Stomach smooth muscle (tissue), 2 donors: ENCODE data around the gene EEA1.

ENCODE experiments used
- H3K27ac ChIP-seq: one replicate; pipeline ENCODE4 v1.7.0; 2013; ENCODE audit warnings: mild to moderate bottlenecking, low read length, inconsistent platforms
- H3K27me3 ChIP-seq, 2 donors: one replicate each; pipeline ENCODE4 v1.7.0; 2013; ENCODE audit warnings: low read length in 2 of 2; ENCODE audit not compliant: insufficient read depth in 2 of 2, control insufficient read depth in 1 of 2
- H3K36me3 ChIP-seq, 2 donors: one replicate each; pipeline ENCODE4 v1.7.0; 2013; ENCODE audit warnings: low read length in 2 of 2; ENCODE audit not compliant: control insufficient read depth in 2 of 2, insufficient read depth in 2 of 2
- H3K4me1 ChIP-seq: one replicate; pipeline ENCODE4 v1.7.0; 2013; ENCODE audit warnings: low read length; ENCODE audit not compliant: control insufficient read depth, insufficient read depth
- H3K4me3 ChIP-seq, 2 donors: one replicate each; pipeline ENCODE4 v1.7.0; 2013; ENCODE audit warnings: low read length in 2 of 2
- H3K9ac ChIP-seq, 2 donors: one replicate each; pipeline ENCODE4 v1.7.0; 2013; ENCODE audit warnings: low read length in 2 of 2, mild to moderate bottlenecking in 1 of 2
- H3K9me3 ChIP-seq, 2 donors: one replicate each; pipeline ENCODE4 v1.7.0; 2013; ENCODE audit warnings: low read length in 2 of 2; ENCODE audit not compliant: control insufficient read depth in 2 of 2
- donor health status: healthy.
- donor health status: Pancreatic carcinoma.

EEA1 gene

DNA sequence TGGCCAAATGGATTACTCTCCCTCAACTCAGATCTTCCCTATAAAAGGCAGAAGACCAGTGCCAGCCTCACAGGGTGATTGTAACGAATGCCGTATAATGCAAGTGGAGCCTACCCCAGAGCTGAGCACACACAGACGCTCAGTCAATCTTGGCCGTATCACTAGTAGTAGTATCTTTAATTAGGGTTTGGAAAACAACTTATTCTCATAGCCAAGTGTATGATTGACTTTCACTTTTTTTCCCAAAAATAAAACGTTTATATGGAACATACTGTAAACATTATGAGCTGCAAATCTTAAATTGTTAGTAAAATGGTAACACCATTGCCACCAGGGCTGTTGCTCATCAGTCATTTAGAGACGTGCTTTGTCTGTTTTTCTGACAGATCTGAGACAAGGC is 195.9 kb downstream of the EEA1 start:
- Histone ChIP-seq H3K9ac (no peak overlapping the region), H3K4me1 (peaks cover 6% of the 10 kb centered on the region), H3K36me3 (no peaks in the 10 kb centered on the region), H3K4me3 (no peak overlapping the region), H3K27me3 (no peaks in the 10 kb centered on the region), H3K27ac (no peak overlapping the region), H3K9me3 (no peaks in the 10 kb centered on the region)

DNA sequence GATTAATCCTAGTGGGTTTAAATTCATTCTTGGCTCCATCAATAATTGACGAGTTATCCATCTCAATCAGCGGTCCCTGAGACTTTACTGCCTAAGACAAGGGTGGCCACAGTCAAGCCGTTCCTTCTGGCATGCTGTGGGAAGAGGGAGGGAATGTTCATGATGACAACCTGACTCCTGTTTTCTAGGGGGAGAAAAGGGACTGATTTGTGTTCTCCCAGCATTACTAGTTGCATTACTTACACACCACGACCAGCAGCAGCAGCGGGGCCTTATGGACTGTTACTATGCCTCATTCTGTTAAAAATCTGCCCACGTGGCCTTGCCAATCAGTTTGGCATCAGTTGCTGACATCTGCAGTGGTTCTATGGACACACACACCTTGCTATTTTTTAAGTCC is 196.4 kb downstream of the EEA1 start:
- peaks cover 6% of the 10 kb centered on the region for H3K4me1 ChIP-seq
- H3K9ac ChIP-seq = no peak overlapping the region
- no peaks in the 10 kb centered on the region for H3K36me3 ChIP-seq
- H3K27ac ChIP-seq = no peak overlapping the region
- no peaks in the 10 kb centered on the region for H3K27me3 ChIP-seq
- H3K9me3 ChIP-seq = no peaks in the 10 kb centered on the region
- H3K4me3 ChIP-seq = no peak overlapping the region

DNA sequence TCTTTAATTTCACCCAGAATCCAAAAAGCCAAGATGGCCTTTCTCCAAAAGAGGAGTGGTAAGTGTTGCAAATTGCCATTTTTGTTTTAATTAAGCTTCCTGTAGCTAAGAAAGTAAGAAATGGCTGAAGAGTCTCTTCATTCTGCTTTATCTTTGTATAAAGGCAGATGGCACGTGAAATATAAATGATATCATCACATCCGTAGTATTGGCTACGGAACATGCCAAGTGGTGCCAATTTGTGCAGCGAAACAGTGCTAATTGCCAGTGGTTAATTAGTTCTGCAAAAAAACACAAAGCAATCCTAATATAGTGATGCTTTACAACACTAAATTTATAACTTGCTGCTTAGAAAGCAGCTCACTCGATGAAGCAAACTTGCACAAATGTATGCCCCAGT is 196.9 kb downstream of the EEA1 start:
- Histone ChIP-seq H3K4me1 (peaks cover 6% of the 10 kb centered on the region), H3K36me3 (no peaks in the 10 kb centered on the region), H3K27ac (no peak overlapping the region), H3K9me3 (no peaks in the 10 kb centered on the region), H3K9ac (no peak overlapping the region), H3K27me3 (no peaks in the 10 kb centered on the region), H3K4me3 (no peak overlapping the region)

DNA sequence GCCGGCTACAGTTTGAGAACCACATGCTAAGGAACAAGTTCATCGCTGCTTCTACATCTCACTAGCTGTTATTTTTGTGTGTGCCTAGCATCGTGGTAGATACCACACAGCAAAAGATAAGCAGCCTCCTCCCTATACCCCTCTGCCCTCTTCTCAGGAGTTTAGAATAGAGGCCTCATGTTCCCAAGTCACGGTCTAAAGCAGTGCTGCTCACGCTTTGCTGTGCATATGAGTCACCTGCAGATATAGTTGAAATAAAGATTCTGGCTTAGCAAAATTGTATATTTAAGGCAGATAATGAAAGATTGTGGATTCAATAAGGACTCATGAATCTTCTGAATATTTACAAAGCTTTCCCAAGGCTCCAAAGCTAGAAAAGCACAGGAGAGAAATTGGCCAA is 198.3 kb downstream of the EEA1 start:
- Histone ChIP-seq H3K9me3 (no peaks in the 10 kb centered on the region), H3K27me3 (no peaks in the 10 kb centered on the region), H3K36me3 (no peaks in the 10 kb centered on the region), H3K4me1 (peaks cover 3% of the 10 kb centered on the region), H3K4me3 (no peak overlapping the region), H3K27ac (no peak overlapping the region), H3K9ac (no peak overlapping the region)

DNA sequence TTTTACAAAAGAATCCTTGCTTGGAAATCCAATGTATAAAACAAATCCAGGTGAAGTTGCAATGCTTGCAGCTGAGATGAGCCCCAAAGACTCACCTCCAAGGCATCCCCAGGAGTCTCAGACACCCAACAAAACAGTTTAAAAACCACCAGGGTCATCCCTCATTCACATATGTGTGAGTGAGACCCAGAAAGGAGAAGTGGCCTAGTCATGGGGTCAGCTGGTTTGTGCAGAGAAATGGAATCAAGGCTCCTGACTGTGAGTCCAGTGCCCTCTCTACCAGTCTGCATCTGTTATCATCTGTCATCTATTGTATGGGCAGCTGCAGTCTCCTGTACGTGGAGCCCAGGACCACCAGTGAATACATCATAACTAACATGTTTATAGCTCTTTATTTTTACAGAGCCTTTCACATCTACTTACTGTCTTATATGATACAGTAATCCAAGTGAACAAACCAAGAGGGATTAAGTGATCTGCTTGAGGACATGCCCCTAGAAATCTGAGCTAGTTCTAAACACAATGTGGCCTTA is 199.3 kb downstream of the EEA1 start:
- no peak overlapping the region for H3K4me3 ChIP-seq
- no peaks in the 10 kb centered on the region for H3K9me3 ChIP-seq
- H3K27me3 ChIP-seq = no peaks in the 10 kb centered on the region
- H3K4me1 ChIP-seq = no peaks in the 10 kb centered on the region
- no peak overlapping the region for H3K27ac ChIP-seq
- no peaks in the 10 kb centered on the region for H3K36me3 ChIP-seq
- H3K9ac ChIP-seq = no peak overlapping the region

DNA sequence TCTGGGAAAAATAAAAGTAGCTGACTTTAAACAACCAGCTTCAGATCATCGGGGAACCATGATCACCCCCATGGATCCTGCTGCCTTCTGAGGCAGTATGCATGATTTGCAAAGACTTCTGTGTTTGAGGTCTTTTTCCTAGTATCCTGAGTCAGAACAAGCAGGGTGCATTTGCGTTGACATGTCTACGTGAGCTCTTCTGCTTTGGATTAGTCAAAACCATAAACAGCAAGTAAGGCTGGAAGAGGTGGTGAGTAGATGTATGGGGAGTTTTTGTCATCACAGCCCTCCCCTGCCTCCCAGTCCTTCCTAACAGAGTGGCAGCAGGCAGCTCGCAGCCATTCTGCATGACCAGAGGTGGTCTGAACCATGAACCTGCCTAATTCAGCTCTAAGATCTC is 202.2 kb downstream of the EEA1 start:
- Histone ChIP-seq H3K27me3 (no peaks in the 10 kb centered on the region), H3K36me3 (no peaks in the 10 kb centered on the region), H3K4me1 (no peaks in the 10 kb centered on the region), H3K9me3 (no peaks in the 10 kb centered on the region), H3K27ac (no peak overlapping the region), H3K9ac (no peak overlapping the region), H3K4me3 (no peak overlapping the region)

DNA sequence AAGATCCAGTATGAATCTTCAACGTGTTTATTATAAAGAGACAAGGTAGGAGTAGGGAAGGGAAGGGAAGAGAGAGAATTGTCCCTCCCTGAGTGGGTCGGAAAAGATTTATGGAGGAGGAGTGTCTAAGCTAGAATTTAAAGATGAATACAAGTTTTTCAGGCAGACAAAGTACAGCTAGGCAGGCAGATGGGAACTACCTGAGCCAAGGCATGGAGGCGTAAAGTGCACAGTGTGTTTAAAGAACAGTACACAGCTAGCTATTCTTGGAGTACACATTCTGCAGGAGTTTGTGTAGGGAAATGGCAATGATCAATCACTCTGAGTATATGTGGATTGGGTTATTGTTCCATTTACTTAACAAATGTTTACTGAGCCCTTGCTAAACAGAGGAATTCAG is 206.2 kb downstream of the EEA1 start:
- Histone ChIP-seq H3K4me3 (no peak overlapping the region), H3K36me3 (no peaks in the 10 kb centered on the region), H3K27ac (no peak overlapping the region), H3K9me3 (no peaks in the 10 kb centered on the region), H3K27me3 (no peaks in the 10 kb centered on the region), H3K9ac (no peak overlapping the region), H3K4me1 (no peaks in the 10 kb centered on the region)

DNA sequence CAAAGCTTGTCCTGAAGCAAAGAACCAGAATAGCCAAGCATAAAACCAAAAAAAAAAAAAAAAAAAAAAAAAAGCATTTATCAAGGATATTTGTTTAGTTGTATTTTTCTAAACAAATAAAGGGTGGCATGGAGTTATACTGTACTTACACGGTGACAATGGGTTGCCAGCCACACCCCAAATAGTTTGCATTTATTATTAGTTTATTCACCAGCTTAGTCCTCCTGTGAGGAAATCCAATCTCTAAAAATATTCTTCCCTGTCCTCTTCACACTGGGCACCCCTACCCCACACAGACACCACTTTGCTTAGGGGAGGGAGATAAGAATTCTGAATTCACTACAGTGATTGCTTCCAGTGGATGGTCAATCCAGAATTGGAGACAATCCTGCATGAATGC is 207.4 kb downstream of the EEA1 start:
- Histone ChIP-seq H3K9ac (no peak overlapping the region), H3K27ac (no peak overlapping the region), H3K9me3 (no peaks in the 10 kb centered on the region), H3K4me3 (no peak overlapping the region), H3K36me3 (no peaks in the 10 kb centered on the region), H3K27me3 (no peaks in the 10 kb centered on the region), H3K4me1 (no peaks in the 10 kb centered on the region)

DNA sequence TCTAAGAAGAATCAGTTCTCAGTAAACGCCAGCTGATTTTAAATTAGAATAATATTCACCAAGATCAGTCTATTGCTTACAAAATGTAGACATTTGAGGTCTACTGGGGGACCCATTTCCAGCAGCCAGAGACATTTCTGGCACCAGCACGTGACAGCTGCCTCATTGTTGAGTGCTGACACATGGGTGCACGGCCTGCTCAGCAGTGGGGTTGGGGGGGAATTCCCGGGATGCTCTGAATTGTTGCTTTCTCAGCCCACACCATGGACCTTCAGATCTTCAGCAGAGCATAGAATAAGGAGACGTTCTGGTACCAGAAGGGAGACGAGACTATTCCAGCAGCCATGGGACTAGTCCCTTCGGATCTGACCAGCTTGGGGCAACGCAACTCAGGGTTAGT is 208.0 kb downstream of the EEA1 start:
- Histone ChIP-seq H3K9ac (no peak overlapping the region), H3K27me3 (no peaks in the 10 kb centered on the region), H3K9me3 (no peaks in the 10 kb centered on the region), H3K4me1 (no peaks in the 10 kb centered on the region), H3K4me3 (no peak overlapping the region), H3K36me3 (no peaks in the 10 kb centered on the region), H3K27ac (no peak overlapping the region)
